Muscle layer of duodenum (tissue), 2 donors: Measurements from ENCODE around the gene BRAF.
A peak's percentile ranks its signal among the peaks of the same experiment; 100 is the strongest.
"Not testable (repeated sequence)": the region's sequence is repeated elsewhere in the genome, so short reads cannot be mapped to it uniquely, and the experiment has no call there.

Experiments
- H3K27ac ChIP-seq: one replicate; pipeline ENCODE4 v1.7.0; 2013; ENCODE audit warnings: mild to moderate bottlenecking, low read length
- H3K27me3 ChIP-seq: one replicate; pipeline ENCODE4 v1.7.0; 2013; ENCODE audit warnings: low read depth, mild to moderate bottlenecking, control low read depth, low read length
- H3K36me3 ChIP-seq, 2 donors: one replicate each; pipeline ENCODE4 v1.7.0; 2013; ENCODE audit warnings: low read length in 2 of 2, control low read depth in 1 of 2, mild to moderate bottlenecking in 1 of 2; ENCODE audit not compliant: insufficient read depth in 2 of 2, control insufficient read depth in 1 of 2
- H3K4me1 ChIP-seq, 2 donors: one replicate each; pipeline ENCODE4 v1.7.0; 2013; ENCODE audit warnings: low read length in 2 of 2, mild to moderate bottlenecking in 2 of 2, control low read depth in 1 of 2, moderate library complexity in 1 of 2; ENCODE audit not compliant: insufficient read depth in 2 of 2, control insufficient read depth in 1 of 2
- H3K4me3 ChIP-seq, 2 donors: one replicate each; pipeline ENCODE4 v1.7.0; 2013; ENCODE audit warnings: low read length in 2 of 2, low read depth in 1 of 2, mild to moderate bottlenecking in 1 of 2
- H3K9me3 ChIP-seq, 2 donors: one replicate each; pipeline ENCODE4 v1.7.0; 2013; ENCODE audit warnings: low read length in 2 of 2, control low read depth in 1 of 2, mild to moderate bottlenecking in 1 of 2; ENCODE audit not compliant: control insufficient read depth in 1 of 2
- donor health status: healthy.

Gene BRAF

DNA sequence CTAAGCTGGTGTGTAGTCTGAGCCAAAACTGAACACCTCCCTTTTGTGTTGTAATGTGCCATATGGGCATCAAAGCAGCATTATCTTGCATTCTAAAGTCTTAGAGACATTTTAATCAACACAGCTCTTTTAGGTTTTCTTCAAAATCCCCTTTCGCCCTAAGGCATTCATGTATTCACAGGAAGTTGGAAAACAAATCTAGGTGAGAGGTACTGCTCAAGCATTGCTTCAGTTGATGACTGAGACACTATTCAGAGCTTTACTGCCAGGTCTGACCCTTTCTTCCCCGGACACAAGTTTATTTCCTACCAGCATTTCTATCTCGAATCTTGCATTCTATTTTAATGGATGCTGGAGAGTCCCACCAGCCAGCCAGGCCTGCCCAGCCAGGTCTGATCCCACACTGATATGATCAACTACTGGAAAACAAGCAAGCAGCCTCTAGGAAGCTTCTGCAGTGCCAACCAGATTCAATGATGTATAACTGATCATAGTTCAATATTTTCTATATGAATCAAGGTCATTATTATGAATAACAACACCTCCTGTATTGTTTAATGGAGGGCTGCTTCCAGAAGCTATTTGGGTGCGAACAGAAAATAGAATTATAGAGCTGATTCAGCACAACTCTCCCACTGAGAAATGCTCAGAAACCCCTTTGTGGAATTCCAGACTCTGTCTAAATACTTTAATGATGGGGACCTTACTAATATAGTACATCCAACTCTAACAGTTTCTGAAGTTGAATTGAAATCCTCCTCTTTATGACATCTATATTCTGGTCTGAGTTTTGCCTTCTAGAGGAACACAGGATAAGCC lies 4.0 kb upstream of the BRAF start:
- Histone ChIP-seq H3K4me1 (no peaks in the 10 kb centered on the region), H3K27me3 (no peaks in the 10 kb centered on the region), H3K9me3 (no peaks in the 10 kb centered on the region), H3K27ac (no peak overlapping the region), H3K36me3 (no peaks in the 10 kb centered on the region), H3K4me3 (no peak overlapping the region)

DNA sequence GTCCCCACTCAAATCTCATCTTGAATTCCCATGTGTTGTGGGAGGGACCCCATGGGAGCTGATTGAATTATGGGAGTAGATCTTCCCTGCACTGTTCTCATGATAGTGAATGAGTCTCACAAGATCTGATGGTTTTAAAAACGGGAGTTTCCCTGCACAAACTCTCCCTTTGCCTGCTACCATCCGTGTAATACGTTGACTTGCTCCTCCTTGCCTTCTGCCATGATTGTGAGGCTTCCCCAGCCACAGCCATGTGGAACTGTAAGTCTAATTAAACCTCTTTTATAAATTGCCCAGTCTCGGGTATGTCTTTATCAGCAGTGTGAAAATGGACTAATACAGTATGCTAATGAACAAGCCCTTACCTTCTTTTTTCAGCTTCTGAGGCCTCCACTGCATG lies 3.2 kb upstream of the BRAF start:
- not testable (repeated sequence) for H3K27ac ChIP-seq, H3K27me3 ChIP-seq

GRCh38 chr7:140927351-140927750 lies 2.6 kb upstream of the BRAF start:
- H3K9me3 ChIP-seq, result no peaks in the 10 kb centered on the region
- H3K27ac ChIP-seq, result no peak overlapping the region
- no peak overlapping the region for H3K4me3 ChIP-seq
- no peaks in the 10 kb centered on the region for H3K36me3 ChIP-seq
- no peaks in the 10 kb centered on the region for H3K27me3 ChIP-seq
- peaks cover 6% of the 10 kb centered on the region in 2 donors for H3K4me1 ChIP-seq

More for the DNA sequence above, 3.2 kb upstream of the BRAF start:
- not testable (repeated sequence) for H3K9me3 ChIP-seq, H3K4me3 ChIP-seq, H3K4me1 ChIP-seq, H3K36me3 ChIP-seq

- H3K4me1 ChIP-seq, result peaks cover 6 to 10% of the 10 kb centered on the region in 2 donors
- no peak overlapping the region for H3K4me3 ChIP-seq
- no peaks in the 10 kb centered on the region for H3K27me3 ChIP-seq
- H3K27ac ChIP-seq, result no peak overlapping the region
- H3K36me3 ChIP-seq, result no peaks in the 10 kb centered on the region
- no peaks in the 10 kb centered on the region for H3K9me3 ChIP-seq
Measured at GRCh38 chr7:140926021-140926817, 1.5 kb upstream of the BRAF start.

DNA sequence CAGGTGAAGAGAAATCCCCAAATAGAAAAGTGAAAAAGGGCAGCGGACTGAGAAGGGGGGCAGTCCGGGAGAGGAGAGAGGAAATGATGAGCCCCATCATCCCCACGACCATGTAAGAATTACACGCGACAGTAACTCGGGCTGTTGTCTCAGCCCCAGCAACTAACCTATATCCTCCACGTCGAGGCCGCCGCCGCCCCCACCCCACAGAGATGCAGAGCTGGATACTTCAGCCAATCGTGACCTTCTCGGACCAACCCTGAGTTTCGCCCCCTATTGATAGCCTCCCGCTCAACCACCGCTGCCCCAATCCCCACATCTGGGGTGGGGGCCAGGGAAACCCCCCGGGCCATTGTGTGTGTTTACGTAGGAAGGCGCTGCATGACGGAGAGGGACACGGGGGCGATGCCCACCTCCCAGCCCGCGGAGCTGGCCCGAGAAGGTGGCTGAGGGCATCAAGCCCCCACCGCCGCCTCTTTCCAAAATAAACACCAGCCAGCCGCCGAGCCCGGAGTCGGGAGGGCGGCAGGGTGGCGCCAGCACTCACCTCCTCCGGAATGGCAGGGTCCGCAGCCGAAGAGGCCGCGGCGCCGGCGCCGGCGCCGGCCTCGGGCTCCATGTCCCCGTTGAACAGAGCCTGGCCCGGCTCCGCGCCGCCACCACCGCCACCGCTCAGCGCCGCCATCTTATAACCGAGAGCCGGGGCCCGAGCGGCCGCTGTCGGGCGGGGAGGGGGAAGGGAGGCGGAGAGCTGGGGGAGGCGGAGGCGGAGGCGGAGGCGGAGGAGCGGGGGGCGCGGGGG lies 509 bp downstream of the BRAF start:
- Histone ChIP-seq H3K4me3 (peak overlapping the region; percentile 89), H3K9me3 (no peaks in the 10 kb centered on the region), H3K27ac (peak overlapping the region; percentile 86), H3K36me3 (no peaks in the 10 kb centered on the region), H3K27me3 (no peaks in the 10 kb centered on the region), H3K4me1 (peaks cover 6 to 10% of the 10 kb centered on the region in 2 donors)

- Histone ChIP-seq H3K27ac (peak overlapping the region; percentile 86), H3K27me3 (no peaks in the 10 kb centered on the region), H3K36me3 (no peaks in the 10 kb centered on the region), H3K4me3 (peak overlapping the region; percentile 89), H3K4me1 (peaks cover 6 to 10% of the 10 kb centered on the region in 2 donors), H3K9me3 (no peaks in the 10 kb centered on the region)
Measured at GRCh38 chr7:140923358-140924006, 1.2 kb downstream of the BRAF start.

DNA sequence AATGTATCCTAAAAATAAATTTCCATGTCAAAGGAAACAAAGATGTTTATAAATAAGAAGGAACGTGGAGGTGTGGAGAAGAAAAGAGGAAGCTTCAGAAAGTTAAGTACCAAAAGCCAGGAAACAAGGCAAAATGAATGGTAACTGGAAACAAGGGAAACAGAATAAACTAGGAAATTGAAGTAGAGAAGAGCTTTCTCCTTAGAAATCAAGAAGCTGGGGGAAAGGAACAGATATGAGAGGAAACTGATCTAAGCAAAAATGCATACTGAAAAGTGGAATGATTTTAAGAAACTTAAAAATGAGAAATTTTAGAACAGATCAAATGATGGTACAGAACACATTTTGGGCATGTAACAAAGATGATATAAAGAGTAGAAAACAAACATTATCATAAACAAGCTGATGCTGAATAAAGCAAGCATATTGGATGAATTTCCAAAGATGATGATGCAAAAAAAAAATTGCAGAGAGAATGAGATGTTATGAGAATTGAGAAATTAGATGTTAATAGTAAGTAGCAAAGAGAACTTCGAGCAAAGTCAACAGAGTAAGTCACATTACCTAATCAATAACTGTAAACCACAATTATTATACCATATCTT lies 1.9 kb downstream of the BRAF start:
- peak overlapping the region; percentile 1 to 7 for H3K4me3 ChIP-seq
- H3K27me3 ChIP-seq, result no peaks in the 10 kb centered on the region
- no peaks in the 10 kb centered on the region for H3K9me3 ChIP-seq
- peaks cover 6 to 10% of the 10 kb centered on the region in 2 donors for H3K4me1 ChIP-seq
- H3K27ac ChIP-seq, result no peak overlapping the region
- H3K36me3 ChIP-seq, result no peaks in the 10 kb centered on the region

DNA sequence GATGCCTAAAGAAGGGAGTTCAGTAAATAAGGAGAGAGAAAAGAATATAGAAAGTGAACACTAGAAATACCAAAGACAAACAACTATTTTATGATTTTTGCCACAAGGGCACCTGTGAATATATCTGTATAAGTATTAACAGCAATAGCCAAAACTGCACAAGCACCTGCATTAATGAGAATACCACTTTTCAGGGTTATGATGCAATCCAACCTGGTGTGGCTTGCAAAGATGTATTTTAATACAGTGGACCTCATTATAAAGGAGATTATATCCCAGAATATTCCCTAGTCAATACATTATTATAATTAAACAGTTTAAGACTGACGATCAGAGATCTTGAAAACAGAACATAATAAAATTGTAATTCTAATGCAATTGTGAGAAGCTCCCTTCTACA lies 4.0 kb downstream of the BRAF start:
- H3K4me1 ChIP-seq, result peaks cover 6 to 10% of the 10 kb centered on the region in 2 donors
- no peaks in the 10 kb centered on the region for H3K9me3 ChIP-seq
- H3K36me3 ChIP-seq, result no peaks in the 10 kb centered on the region
- no peaks in the 10 kb centered on the region for H3K27me3 ChIP-seq
- H3K27ac ChIP-seq, result no peak overlapping the region
- no peak overlapping the region for H3K4me3 ChIP-seq

DNA sequence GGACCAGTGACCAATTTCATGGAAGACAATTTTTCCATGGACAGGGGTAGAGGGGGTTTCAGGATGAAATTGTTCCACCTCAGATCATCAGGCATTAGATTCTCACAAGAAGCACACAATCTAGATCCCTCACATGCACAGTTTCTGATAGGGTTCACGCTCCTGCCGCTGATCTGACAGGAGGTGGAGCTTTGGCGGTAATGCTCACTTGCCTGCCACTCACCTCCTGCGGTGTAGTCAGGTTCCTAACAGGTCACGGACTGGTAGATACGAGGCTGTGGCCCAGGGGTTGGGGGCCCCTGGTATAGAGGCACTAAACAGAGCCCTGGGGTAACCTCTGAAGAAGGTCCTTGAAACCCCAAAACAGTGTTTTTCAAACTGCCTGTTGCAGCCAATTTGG lies 6.5 kb downstream of the BRAF start:
- Histone ChIP-seq H3K27me3 (no peaks in the 10 kb centered on the region), H3K36me3 (no peaks in the 10 kb centered on the region), H3K9me3 (no peaks in the 10 kb centered on the region), H3K4me3 (no peak overlapping the region), H3K27ac (no peak overlapping the region), H3K4me1 (peaks cover 6 to 16% of the 10 kb centered on the region in 2 donors)

- Histone ChIP-seq H3K9me3 (no peaks in the 10 kb centered on the region), H3K4me1 (peaks cover 0 to 14% of the 10 kb centered on the region in 2 donors), H3K27me3 (no peaks in the 10 kb centered on the region), H3K27ac (no peak overlapping the region), H3K36me3 (no peaks in the 10 kb centered on the region), H3K4me3 (no peak overlapping the region)
Measured at GRCh38 chr7:140917258-140917657, 7.5 kb downstream of the BRAF start.
